ENCODE measurements around the gene KRTAP13-3. TPM values are rescaled to one million over a fixed set of nuclear protein-coding genes. Genes with fewer than 3 reads are reported as not detected.

KRTAP13-3 gene
- total and polyA plus RNA-seq, 9 donors: not detected

GRCh38 chr21:30437010-30437565, 11.4 kb upstream of the KRTAP13-3 start:
- 19 to 39% (median 24%) methylated on average over 3 of the region's 3 CpGs for WGBS, 3 donors
- Histone ChIP-seq H3K4me1 (ENCODE audit: insufficient read depth) (no peaks in the 10 kb centered on the region), H3K27ac (no peak overlapping the region), H3K4me3 (no peak overlapping the region), H3K27me3 (no peaks in the 10 kb centered on the region), H3K9me3 (no peaks in the 10 kb centered on the region), H3K36me3 (no peaks in the 10 kb centered on the region)
- no peak for DNase-seq
- intact Hi-C loops (cut with DNase I): no loop called here
- TF ChIP-seq POLR2A (IDR thresholded peaks at IDR 0.05): no peak
- TF ChIP-seq, protein P1, sequence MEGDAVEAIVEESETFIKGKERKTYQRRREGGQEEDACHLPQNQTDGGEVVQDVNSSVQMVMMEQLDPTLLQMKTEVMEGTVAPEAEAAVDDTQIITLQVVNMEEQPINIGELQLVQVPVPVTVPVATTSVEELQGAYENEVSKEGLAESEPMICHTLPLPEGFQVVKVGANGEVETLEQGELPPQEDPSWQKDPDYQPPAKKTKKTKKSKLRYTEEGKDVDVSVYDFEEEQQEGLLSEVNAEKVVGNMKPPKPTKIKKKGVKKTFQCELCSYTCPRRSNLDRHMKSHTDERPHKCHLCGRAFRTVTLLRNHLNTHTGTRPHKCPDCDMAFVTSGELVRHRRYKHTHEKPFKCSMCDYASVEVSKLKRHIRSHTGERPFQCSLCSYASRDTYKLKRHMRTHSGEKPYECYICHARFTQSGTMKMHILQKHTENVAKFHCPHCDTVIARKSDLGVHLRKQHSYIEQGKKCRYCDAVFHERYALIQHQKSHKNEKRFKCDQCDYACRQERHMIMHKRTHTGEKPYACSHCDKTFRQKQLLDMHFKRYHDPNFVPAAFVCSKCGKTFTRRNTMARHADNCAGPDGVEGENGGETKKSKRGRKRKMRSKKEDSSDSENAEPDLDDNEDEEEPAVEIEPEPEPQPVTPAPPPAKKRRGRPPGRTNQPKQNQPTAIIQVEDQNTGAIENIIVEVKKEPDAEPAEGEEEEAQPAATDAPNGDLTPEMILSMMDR (IDR thresholded peaks at IDR 0.05): no peak
- TF ChIP-seq EP300 (IDR thresholded peaks at IDR 0.05): no peak

DNA sequence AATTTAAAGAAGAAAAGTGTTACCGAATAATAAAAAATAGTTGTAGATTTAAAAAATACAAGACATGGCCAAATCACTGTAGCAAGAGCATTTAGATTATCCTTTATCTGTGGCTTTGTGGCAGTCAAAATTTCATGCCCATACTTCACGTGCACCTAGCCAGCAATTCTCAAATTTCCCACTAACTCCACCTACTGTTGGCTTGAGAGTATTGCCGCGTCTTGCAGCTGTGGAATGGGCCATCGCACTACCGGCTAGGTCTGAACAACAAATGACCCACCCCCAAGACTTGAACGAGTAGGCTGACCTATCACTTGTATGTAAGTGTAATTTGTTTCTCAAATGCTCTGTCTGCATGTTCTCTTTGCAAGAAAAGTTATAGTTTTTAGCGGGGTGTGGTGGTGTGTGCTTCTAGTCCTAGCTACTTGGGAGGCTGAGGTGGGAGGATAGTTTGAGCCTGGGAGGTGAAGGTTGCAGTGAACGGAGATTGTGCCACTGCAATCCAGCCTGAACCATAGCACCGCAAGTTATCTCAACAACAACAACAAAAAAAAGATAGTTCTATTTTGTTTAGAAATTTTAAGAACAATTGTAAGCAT, 8.4 kb upstream of the KRTAP13-3 start:
- no peak for DNase-seq
- 23 to 30% (median 29%) methylated on average over 10 of the region's 10 CpGs for WGBS, 3 donors
- no peak overlapping the region for H3K27ac ChIP-seq
- H3K9me3 ChIP-seq: no peaks in the 10 kb centered on the region
- no peak overlapping the region for H3K4me3 ChIP-seq
- intact Hi-C loops (cut with DNase I): no loop called here
- no peaks in the 10 kb centered on the region for H3K27me3 ChIP-seq
- no peaks in the 10 kb centered on the region for H3K4me1 ChIP-seq (ENCODE audit: insufficient read depth)
- TF ChIP-seq EP300 (IDR thresholded peaks at IDR 0.05): no peak
- TF ChIP-seq, protein P1 (IDR thresholded peaks at IDR 0.05): no peak
- TF ChIP-seq POLR2A (IDR thresholded peaks at IDR 0.05): no peak
- no peaks in the 10 kb centered on the region for H3K36me3 ChIP-seq

GRCh38 chr21:30430170-30430655, 4.5 kb upstream of the KRTAP13-3 start, which contains the start of gene KRTAP13-4:
KRTAP13-4 (plus strand) TSS chr21:30430220; CDS start chr21:30430276, 56 bp downstream.
- intact Hi-C loops (cut with DNase I): no loop called here
- H3K4me3 ChIP-seq: no peak within 1 kb of the TSS

DNA sequence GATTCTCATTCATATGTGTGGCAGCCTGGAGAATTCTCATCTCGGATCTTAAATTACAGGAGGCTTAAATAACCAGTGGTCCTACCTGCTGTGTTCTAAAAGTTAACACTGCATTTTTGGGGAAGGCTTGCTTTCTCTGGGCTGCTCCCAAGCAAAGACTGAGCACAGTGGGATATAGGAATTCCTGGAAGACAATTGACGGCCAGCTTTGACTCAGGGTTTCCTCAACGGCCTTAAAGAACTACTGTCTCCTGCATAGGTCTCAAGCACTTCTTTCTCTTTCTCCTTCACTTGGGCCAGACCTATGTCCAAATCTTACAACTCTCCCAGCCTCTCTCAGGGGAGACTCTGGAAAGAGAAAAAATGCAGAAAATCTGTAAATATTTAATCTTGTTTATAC, 1.0 kb upstream of the KRTAP13-3 start:
- H3K27ac ChIP-seq: no peak overlapping the region
- no peak for TF ChIP-seq POLR2A (IDR thresholded peaks at IDR 0.05)
- DNase-seq: no peak
- intact Hi-C loops (cut with DNase I): no loop called here
- H3K27me3 ChIP-seq: no peaks in the 10 kb centered on the region
- no peaks in the 10 kb centered on the region for H3K36me3 ChIP-seq
- no peak overlapping the region for H3K4me3 ChIP-seq
- no peaks in the 10 kb centered on the region for H3K4me1 ChIP-seq (ENCODE audit: insufficient read depth)
- WGBS, 3 donors: 45 to 53% (median 52%) methylated on average over 3 of the region's 3 CpGs
- no peaks in the 10 kb centered on the region for H3K9me3 ChIP-seq

More at GRCh38 chr21:30430170-30430655, 4.5 kb upstream of the KRTAP13-3 start, which contains the start of gene KRTAP13-4:
- Histone ChIP-seq H3K27ac (no peak within 1 kb of the TSS), H3K36me3 (no peaks in the 10 kb centered on the region), H3K4me1 (ENCODE audit: insufficient read depth) (no peaks in the 10 kb centered on the region), H3K27me3 (no peaks in the 10 kb centered on the region), H3K9me3 (no peaks in the 10 kb centered on the region)
- DNase-seq: no peak
- WGBS, 3 donors: 80 to 89% (median 80%) methylated on average over 9 of the region's 9 CpGs
- TF ChIP-seq EP300 (IDR thresholded peaks at IDR 0.05) (no peak), POLR2A (IDR thresholded peaks at IDR 0.05) (no peak)
- TF ChIP-seq, protein P1 (IDR thresholded peaks at IDR 0.05): no peak

GRCh38 chr21:30415993-30416392, 9.7 kb downstream of the KRTAP13-3 start:
- H3K9me3 ChIP-seq: no peaks in the 10 kb centered on the region
- TF ChIP-seq, protein P1 (IDR thresholded peaks at IDR 0.05): no peak
- TF ChIP-seq POLR2A (IDR thresholded peaks at IDR 0.05): no peak
- TF ChIP-seq EP300 (IDR thresholded peaks at IDR 0.05): no peak
- DNase-seq: no peak
- no peaks in the 10 kb centered on the region for H3K4me1 ChIP-seq (ENCODE audit: insufficient read depth)
- H3K36me3 ChIP-seq: no peaks in the 10 kb centered on the region
- 77 to 80% (median 78%) methylated on average over 5 of the region's 5 CpGs for WGBS, 3 donors
- intact Hi-C loops (cut with DNase I): no loop called here
- no peaks in the 10 kb centered on the region for H3K27me3 ChIP-seq
- no peak overlapping the region for H3K27ac ChIP-seq
- H3K4me3 ChIP-seq: no peak overlapping the region

Measured in ovary (tissue), 9 donors.